GM19372 (cell line): ENCODE data around the gene CLDN14.

Experiments used
- ATAC-seq: cut with Tn5 transposase; IDR thresholded peaks from one replicate; pipeline ENCODE4 v1.9.1; 2021; ENCODE audit warnings: mild to moderate bottlenecking, low read depth, moderate library complexity; ENCODE audit not compliant: unreplicated experiment

The CLDN14 gene, protein sequence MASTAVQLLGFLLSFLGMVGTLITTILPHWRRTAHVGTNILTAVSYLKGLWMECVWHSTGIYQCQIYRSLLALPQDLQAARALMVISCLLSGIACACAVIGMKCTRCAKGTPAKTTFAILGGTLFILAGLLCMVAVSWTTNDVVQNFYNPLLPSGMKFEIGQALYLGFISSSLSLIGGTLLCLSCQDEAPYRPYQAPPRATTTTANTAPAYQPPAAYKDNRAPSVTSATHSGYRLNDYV

DNA sequence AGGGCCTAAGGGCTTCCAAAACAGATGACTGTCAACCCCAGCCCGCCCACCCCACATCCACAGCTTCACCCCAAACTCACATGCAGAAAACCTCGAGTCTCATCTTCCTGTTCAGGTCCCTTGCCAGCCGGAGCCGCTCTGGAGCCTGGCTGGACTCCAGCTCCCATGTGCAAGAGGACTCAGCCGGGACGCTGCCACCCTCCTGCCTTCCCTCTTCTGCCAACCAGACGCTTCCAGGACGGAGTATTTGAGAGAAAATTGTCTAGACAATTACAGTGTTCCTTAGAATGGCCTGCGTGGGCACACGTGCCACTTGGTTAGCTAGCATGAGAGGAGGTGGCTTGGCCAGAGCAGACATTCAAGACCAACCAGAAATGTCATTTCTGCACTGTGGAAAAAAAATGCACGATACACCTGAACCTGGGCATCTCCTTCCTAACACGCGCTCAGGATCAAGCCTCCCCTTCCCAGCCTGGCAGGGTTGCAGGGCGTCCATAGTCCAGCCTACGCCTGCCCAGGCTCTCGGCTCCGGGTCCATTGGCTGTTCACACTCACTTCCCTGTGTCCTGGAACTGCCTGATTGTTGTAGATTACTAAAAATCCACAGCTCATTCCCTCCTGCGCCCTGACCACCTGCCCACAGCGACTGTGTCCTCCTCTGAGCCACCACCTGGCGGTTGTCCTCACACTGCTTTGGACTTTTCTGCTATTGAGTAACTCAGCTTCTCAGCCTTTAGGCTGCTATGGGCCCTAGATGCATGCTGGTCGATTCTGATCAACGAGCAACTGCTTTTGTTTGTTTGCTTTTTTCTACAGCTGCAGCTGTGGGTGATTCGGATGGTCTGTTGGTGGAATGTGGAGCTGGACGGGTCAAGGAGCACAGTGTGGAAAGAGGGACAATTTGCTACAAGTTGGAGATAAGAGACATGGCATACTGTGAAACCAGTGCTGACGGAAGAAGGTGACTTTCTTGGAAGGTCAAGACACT, at the start of gene CLDN14:
CLDN14 (minus strand) TSS at position 708 of the 988 bp plus-strand sequence. CDS start 18,427 bp downstream, outside the sequence.
- ATAC-seq, result no peak

DNA sequence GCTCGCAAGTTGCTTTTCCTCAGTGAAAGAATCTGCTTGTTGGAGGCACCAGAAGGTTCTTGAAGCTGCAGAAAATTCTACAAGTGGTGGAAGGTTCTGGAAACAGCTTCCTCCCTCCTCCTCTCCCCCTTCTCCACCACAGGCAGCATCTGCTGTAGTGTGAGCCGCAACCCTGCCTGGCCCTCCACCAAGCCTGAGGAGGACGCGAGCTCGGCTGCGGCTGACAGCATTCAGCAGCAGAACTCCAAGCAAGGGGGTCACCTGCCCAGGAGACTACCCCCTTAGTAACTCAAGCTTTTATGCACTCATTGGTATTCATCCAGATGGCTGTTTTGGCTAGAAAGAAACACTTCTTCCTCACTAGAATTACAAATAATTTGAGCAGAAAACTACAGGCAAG, 48.8 kb upstream of the CLDN14 start:
- no peak for ATAC-seq

DNA sequence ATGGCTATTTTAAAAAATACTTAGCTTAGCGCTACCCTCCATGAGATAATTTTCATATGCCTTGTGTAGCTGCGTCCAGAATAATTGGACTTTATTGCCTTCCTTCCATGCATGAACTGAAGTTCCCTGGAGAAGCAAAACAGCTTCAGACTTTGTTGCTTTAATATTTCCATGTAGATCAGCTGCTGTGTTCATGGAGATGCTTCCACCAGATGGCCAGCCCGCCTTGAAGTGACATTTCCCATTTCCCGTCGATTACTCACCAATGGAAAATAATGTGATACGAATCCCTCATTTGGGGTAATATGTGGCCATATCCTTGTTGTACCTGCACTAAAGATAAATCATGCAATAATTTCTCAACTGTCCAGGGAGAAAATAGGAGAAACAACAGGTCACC, 47.4 kb upstream of the CLDN14 start:
- ATAC-seq, result no peak

DNA sequence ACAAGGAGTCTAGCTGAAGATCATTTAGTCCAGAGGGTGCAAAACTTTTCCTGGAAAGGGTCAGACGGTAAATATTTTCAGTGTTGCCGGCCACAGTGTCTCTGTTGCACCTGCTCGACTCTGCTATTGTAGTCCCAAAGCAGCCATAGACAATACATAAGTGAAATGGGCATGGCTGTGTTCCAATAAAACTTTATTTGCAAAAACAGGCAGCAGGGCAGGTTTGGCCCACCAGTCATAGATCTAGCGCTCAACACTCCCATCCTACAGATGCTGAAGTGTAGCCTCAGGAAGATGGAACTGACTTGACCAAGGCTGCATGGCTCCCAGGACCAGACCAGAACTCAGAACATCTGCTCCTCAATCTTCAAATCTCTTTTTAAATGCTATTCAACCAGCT, 46.2 kb upstream of the CLDN14 start:
- ATAC-seq, result no peak

DNA sequence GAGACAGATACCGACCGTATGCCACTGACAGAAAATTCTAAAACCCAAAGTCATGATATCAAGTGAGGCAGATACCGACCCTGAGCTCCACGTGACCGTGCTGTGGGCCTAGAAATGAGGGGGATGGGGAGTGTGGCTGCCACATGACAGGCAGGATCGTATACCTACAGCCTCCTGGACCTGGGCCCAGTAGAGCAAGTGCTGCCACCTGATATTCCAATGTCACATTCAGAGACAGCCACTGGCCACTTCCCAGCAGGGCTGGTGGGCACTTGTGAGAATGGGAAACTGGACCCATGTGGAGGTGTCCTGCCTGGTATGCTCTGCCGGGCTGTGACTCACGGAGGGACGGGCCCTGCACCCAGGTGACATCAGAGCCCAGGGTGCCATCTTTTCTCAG, 44.6 kb upstream of the CLDN14 start:
- no peak for ATAC-seq

DNA sequence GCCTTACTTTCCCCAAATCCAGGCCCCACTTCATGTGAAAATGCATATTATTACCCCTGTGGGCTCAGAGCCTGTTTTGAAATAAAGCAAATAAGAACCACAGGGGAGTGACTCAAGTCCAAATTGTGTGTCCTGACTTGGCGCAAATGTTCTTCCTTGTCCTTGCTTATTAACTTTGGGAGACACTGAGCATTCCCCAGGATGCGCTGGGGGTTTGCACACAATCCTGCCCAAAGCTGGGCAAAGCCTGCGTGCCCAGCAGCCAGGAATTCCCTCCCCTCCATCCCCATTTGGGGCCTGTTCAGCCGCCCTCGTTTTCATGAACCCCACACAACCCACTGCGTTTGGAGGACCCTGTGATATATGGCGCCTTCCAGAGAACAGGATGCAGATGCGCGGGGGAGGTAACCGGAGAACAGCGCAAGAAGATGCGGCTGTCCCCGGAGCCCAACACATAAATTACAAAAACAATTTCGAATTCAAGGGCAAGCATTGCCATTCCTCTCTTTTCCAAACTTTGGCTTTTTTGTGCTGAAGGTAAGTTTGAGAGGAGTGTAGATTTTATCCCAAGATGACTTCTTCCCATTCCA, 42.4 kb upstream of the CLDN14 start:
- no peak for ATAC-seq

DNA sequence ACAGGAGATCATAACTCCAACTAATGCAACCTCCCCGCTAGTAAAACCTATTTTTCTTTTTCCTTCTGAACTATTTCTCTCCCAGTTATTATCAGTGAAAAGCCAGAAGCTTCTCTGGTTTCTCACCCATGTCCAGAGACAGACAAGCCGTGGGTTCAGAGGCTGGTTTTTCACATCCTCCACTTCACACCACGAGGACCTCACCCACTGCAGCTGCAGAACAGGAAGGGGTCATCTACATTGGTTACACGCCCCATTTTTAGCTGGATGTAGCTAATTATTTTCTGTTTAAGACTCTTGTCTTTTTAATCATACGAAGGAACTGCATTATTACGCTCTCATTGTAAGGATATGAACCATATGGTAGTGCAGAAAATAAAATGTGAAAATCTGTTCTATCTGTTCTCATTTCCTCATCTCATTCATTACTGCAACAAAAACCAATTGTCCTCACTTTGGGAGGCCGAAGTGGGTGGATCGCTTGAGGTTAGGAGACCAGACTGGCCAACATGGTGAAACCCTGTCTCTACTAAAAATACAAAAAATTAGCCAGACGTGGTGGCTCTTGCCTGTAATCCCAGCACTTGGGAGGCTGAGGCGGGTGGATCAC, 39.1 kb upstream of the CLDN14 start:
- no peak for ATAC-seq

DNA sequence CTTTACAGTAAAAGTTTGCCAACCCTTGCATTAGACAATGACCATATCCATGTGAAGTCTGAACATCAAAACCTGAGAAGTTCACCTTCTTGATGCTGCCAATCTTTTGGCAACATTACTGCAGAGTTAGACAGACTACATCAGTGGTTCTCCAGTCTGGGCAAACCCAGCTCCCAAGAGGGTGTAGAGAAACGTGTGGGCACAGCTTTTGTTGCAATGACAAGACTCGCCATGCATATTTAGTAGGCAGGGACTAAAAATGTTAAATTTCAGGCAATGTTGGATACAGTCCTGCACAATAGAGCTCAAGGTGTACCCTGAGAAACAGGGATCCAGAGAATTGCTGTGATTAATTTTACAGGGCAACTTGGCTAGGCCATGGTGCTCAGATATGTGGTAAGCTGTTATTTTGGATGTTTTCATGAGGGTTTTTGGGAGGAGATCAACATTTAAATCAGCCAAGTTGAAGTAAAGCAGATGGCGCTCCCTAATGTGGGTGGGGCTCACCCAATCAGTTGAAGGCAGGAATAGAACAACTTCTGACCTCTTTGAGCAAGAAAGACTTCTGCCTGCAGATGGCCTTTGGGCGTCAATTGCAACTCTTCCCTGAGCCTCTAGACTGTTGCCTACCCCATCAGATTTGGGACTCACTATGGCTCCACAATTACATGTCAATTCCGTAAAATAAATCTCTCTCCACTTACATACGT, 37.6 kb upstream of the CLDN14 start:
- ATAC-seq, result no peak

DNA sequence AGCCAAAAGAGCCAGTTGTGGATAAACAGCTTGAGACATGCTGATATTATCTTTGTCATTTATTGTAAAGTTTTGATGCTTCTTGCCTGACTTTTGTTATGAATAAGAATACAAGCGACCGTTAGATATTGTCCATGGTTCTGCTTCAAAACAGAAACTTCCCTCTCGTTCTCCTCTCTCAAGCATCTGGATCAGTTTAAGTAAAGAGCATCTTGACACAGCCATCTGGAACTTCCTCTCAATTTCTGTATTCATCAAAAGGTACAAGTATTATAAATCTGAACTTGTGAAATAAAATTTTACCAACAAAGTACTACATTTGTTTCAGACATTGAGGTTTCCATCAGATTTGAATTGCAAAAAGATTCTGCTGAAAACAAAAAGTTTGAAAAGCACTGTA, 36.4 kb upstream of the CLDN14 start:
- no peak for ATAC-seq

DNA sequence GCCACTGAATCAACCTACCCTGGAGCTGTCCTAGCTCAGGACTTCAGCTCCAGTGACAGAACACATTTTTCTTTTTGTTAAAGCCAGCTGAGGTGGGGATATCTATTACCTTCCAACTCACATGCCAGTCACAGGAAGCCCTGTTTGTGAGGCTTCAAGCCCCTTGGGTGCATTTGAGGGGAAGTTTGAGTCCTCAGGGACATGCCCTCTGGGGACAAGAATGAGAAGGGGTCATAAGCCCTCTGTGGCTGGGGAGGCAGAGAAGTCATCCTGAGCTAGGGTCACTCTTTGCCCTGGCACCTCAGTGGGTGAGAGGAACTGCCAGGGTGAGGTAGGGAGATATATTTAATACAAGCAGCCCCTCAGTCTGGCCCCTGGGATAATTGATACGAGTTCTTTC, 33.5 kb upstream of the CLDN14 start:
- ATAC-seq, result no peak

DNA sequence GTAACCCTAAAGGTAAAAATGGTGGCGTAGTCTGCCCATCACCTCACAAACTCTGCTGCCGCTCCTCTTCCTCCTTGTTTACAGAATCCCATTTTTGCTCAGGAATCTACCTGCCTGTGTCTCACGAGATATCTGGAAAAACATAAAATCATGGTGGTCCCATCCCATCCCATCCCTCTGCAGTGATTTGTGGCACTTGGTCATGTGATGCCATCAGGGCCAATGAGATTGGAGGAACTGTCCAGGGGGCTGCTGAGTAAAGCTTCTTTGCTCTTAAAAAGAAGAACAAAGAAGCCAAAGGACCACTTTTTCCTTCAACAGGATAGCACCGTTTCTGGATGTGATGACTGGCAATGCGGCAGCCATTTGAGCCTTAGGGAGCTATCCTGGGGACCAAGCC, 33.0 kb upstream of the CLDN14 start:
- ATAC-seq, result no peak

DNA sequence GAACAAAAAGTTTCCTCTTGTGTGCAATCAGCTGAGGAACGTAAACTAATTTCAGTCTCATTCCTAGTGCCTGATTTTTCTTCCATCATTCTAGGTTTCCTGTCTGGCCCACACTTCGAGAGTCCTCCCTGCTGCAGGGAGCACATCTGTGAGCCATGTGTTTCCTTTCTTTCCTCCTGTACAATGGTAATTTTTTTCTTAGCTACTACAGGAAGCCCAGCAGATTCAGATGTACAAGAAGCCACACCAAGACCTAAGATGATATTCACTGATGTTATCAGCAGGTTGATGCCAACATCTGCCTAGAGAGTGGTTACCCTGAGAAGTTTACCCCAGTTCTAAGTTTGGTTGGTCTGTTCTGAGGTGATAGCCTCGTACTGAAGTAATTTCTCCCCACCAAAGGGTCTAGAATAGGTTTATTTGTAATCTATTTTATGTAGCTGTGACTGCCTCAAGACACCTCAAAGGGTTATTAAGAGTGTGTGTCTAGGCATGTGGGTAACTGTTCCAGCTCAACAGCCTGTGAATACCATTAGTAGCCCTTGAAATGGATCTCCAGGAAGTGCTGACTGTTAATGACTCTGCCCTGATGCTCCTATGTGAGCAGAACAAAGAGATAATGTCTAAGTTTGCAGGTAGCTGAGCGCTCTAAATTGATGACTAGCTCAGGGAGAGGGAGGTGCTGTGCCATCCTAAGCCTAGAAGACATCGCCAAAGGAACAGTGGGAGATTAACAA, 31.7 kb upstream of the CLDN14 start:
- no peak for ATAC-seq

DNA sequence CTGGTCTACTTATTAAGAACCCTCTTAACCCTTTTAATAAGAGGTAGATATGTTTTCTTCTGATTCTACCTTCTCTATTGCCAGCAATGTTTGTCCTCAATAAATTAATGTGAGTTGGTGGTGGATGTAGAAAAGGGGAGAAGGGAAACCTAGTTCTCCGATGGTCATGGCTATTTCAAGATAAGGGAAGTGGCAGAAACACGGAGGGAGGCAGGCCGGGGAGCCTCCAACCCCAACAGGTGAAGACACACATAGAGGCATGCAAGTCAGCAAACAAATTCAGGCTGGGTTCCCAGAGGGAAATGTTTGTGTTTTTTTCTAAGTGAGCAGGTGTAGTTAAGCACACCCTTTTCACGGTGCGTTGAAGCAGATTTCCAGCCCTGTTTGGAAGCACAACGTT, 31.0 kb upstream of the CLDN14 start:
- no peak for ATAC-seq

DNA sequence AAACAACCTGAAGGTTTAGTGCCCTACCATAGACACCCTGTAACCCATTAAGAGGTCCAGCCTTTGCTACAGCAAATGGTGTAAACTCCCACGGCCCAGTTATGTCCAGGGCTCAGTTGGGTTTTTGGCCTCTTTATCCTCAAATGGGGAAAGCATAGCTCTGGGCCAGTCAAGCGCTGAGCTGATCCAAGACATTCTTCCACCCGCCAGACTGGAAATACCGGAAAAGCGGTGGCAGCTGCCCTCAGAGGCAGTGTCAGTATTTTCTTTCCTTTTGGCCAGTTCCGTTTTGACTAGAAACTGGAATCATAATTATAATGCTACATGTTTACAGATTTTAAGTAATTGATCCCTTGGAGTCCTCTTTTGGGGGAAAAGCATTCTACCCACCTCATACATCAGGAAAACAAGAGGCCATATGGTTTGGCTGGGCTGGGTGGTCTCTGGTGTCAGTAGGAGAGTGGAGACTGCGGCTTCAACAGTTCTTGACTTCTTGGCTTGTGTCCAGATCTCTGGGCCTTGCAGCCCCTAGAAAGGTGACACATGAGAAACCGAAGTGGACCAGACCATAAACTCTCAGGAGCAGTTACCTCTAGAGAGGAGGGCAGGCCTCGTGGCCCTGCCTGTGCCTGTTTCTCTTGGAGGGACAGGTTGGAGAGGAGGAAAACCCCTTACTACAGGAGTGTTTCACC, 30.2 kb upstream of the CLDN14 start:
- no peak for ATAC-seq

DNA sequence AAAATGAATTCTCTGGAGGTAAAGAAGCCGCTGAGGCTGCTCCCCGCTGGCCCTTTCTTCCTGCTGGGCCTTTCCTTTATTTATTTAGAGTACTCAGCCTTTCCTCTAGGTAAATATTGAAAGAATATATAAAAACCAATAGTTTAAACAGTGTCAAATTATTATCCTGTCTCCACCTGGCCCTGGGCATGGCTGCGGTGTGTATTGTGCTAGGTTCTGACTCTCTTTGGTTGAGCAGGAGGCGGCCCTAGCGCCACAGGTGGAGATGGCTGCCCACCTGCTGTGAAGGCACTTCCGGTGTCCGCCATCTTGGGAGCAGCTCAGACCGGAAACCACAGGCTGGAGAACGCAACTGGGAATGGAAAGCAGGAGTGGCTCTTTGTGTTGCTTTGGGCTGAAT, 29.0 kb upstream of the CLDN14 start:
- no peak for ATAC-seq

DNA sequence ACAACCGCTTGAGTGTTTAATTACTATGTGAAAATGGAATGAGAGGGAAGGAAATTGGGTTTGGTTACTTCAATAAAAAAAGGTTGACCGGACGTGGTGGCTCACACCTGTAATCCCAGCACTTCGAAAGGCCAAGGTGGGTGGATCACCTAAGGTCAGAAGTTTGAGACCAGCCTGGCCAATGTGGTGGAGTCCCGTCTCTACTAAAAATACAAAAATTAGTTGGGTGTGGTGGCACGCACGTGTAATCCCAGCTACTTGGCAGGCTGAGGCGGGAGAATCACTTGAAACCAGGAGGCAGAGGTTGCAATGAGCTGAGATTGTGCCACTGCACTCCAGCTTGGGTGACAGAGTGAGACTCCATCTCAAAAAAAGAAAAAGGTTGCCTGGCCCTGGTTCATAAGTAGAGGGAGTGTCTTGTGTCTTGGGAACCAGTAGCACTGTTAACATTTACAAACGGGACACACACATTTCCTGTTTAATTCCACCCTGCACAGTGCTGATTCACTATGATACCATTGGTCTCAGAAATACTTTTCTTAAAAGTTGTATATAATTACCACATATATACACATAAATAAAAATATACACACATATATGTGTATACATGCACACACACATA, 27.6 kb upstream of the CLDN14 start:
- ATAC-seq, result no peak

DNA sequence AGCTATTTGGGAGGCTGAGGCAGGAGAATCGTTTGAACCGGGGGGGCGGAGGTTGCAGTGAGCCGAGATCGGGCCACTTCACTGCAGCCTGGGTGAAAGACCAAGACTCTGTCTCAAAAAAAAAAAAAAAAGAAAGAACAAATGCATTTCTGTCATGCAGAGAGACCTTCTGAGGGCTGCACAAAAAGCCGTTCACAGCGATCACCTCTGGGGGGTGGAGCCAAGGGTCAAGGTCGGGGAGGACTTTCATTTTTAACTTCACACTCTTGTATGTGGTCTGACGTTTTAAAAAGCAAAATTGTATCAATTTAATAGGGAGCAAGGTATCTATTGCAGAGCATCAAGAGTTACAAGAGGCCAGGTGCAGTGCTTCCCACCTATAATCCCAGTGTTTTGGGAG, 26.6 kb upstream of the CLDN14 start:
- no peak for ATAC-seq
